Keratinocyte (primary cell): ENCODE measurements around the gene HTR3E.

ENCODE experiments used
- CTCF ChIP-seq, 3 experiments: IDR thresholded peaks in 1 of 3; conservative IDR thresholded peaks in 1 of 3; optimal IDR thresholded peaks in 1 of 3; 2 replicates in 2 of 3; 3 replicates in 1 of 3; pipeline versions ENCODE3 to v1.5.1; 2011; ENCODE audit warnings: low read length in 3 of 3, mild to moderate bottlenecking in 3 of 3, moderate library complexity in 2 of 3, control low read depth in 1 of 3, inconsistent platforms in 1 of 3; ENCODE audit not compliant: insufficient read depth in 2 of 3; ENCODE audit errors: extremely low read depth in 1 of 3
- EZH2 ChIP-seq: IDR thresholded peaks from one replicate; pipeline ENCODE4 v1.6.1; 2012; ENCODE audit warnings: inconsistent platforms, mild to moderate bottlenecking, low read length, moderate library complexity

DNA sequence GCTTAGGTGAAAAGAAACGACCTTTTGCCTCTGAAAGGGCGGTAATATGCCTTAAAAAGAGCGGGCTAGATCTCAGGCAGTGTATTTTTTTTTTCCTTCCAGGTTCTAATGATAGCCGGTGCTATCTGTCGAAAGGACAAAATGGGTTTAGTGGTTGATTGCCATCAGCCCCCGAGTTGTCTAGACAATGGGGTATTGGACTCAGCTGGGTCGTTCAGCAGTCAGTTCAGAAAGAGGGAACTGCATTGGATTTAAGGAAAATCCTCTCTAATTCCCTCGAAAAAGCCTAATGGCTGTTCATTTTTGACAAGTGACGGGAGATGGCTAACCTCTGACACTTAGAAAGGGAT, 39.0 kb downstream of the HTR3E start:
- TF ChIP-seq CTCF (optimal IDR thresholded peaks at IDR 0.05 in 1 of 3, IDR thresholded peaks at IDR 0.05 in 1 of 3, conservative IDR thresholded peaks at IDR 0.05 in 1 of 3; ENCODE audit: extremely low read depth in 1 of 3, insufficient read depth in 2 of 3, low read length in 3 of 3): no peak
- no peak for TF ChIP-seq EZH2
